Skeletal muscle tissue (tissue), 4 donors: ENCODE measurements around the gene NCBP3. TPM values are rescaled to one million over a fixed set of nuclear protein-coding genes. Genes with fewer than 3 reads are reported as not detected.
A peak's percentile ranks its signal among the peaks of the same experiment; 100 is the strongest.

ENCODE experiments used
- H3K27ac ChIP-seq: one replicate; pipeline ENCODE4 v1.7.0; 2013; ENCODE audit warnings: mild to moderate bottlenecking, low read depth, low read length, inconsistent platforms
- H3K27me3 ChIP-seq, 3 donors: one replicate each; pipeline ENCODE4 v1.7.0; 2013; ENCODE audit warnings: low read length in 3 of 3; ENCODE audit not compliant: control insufficient read depth in 3 of 3, insufficient read depth in 3 of 3
- H3K36me3 ChIP-seq, 3 donors: one replicate each; pipeline ENCODE4 v1.7.0; 2013; ENCODE audit warnings: low read length in 3 of 3; ENCODE audit not compliant: control insufficient read depth in 3 of 3, insufficient read depth in 3 of 3
- H3K4me1 ChIP-seq, 3 donors: one replicate each; pipeline ENCODE4 v1.7.0; 2013; ENCODE audit warnings: low read length in 3 of 3, mild to moderate bottlenecking in 3 of 3; ENCODE audit not compliant: control insufficient read depth in 3 of 3, insufficient read depth in 3 of 3
- H3K4me3 ChIP-seq, 3 donors: one replicate each; pipeline ENCODE4 v1.7.0; 2013; ENCODE audit warnings: low read length in 3 of 3
- H3K9ac ChIP-seq, 3 donors: one replicate each; pipeline ENCODE4 v1.7.0; 2013; ENCODE audit warnings: low read length in 3 of 3, mild to moderate bottlenecking in 3 of 3, moderate library complexity in 2 of 3, low read depth in 1 of 3
- H3K9me3 ChIP-seq, 3 donors: one replicate each; pipeline ENCODE4 v1.7.0; 2013; ENCODE audit warnings: low read length in 3 of 3; ENCODE audit not compliant: control insufficient read depth in 3 of 3
- total RNA-seq: library from RNA; depleted of rRNA; stranded (reverse); fragments of >200 nt; gene quantifications from one replicate; pipeline ENCODE4 v1.2.3, GENCODE V29; 2014
- donor health status: Osteomylitis.

The NCBP3 gene
- total RNA-seq, 1 donor from 2014 or later: 17.2 TPM

GRCh38 chr17:3817851-3818605 is 28.0 kb downstream of the NCBP3 start:
- Histone ChIP-seq H3K36me3 (peaks cover 28 to 66% (median 58%) of the 10 kb centered on the region in 3 donors), H3K4me3 (no peak overlapping the region), H3K9me3 (no peaks in the 10 kb centered on the region), H3K9ac (no peak overlapping the region), H3K4me1 (peaks cover 5 to 17% (median 13%) of the 10 kb centered on the region in 3 donors), H3K27ac (no peak overlapping the region), H3K27me3 (no peaks in the 10 kb centered on the region)

- Histone ChIP-seq H3K4me3 (no peak overlapping the region), H3K36me3 (peaks cover 38 to 69% (median 57%) of the 10 kb centered on the region in 3 donors), H3K9me3 (no peaks in the 10 kb centered on the region), H3K27ac (no peak overlapping the region), H3K4me1 (peaks cover 5 to 17% (median 13%) of the 10 kb centered on the region in 3 donors), H3K9ac (no peak overlapping the region), H3K27me3 (no peaks in the 10 kb centered on the region)
These were observed 30.1 kb downstream of the NCBP3 start for GRCh38 chr17:3815925-3816324.

GRCh38 chr17:3815122-3815521 is 30.9 kb downstream of the NCBP3 start:
- Histone ChIP-seq H3K27me3 (no peaks in the 10 kb centered on the region), H3K4me1 (peaks cover 5 to 17% (median 13%) of the 10 kb centered on the region in 3 donors), H3K36me3 (peaks cover 44 to 71% (median 57%) of the 10 kb centered on the region in 3 donors), H3K27ac (peak overlapping the region; percentile 68), H3K9ac (peak overlapping the region in 1 of 3 donors; percentile 72), H3K4me3 (no peak overlapping the region), H3K9me3 (no peaks in the 10 kb centered on the region)

DNA sequence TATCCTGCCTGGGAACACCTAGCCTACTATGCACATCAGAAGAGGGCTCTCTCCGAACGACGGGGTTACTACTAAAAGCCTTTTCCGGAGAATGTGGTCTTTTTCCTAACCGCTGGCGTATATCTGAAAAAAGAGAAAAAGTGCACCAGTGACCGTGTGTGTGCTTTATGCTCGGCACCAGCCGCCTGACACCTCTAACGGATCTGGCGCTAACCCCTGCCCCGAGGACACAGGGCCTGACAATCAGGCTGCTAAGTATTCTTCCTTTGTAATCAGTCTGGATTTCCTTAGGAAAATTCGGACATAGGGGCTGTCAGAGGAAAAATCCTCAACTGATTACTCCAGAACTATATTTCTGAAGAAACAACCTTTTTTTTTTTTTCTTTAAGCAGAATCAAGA is 31.7 kb downstream of the NCBP3 start:
- Histone ChIP-seq H3K9ac (peak overlapping the region in 1 of 3 donors; percentile 72), H3K4me1 (peaks cover 5 to 17% (median 13%) of the 10 kb centered on the region in 3 donors), H3K27ac (peak overlapping the region; percentile 68), H3K4me3 (no peak overlapping the region), H3K27me3 (no peaks in the 10 kb centered on the region), H3K9me3 (no peaks in the 10 kb centered on the region), H3K36me3 (peaks cover 46 to 69% (median 61%) of the 10 kb centered on the region in 3 donors)

DNA sequence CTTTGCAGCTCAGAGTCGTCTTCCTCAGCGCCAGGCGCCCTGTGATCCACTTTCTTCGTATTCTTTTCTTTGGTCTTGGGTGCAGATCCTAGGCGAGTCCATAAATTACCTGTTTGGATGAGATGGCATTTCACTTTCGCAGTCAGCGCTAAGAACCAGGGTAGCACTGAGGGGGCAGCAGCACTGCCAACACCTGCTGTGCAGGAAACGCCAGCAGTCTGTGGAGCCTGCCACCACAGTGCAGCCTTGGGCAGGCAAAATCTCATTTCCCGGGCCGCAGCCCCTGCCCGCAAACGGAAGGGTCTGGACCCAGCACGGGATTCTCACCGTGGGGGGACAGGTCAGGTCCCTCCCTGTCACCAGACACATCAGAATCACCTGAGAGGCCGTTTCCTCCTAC is 32.9 kb downstream of the NCBP3 start:
- no peaks in the 10 kb centered on the region for H3K9me3 ChIP-seq
- peaks cover 5 to 17% (median 13%) of the 10 kb centered on the region in 3 donors for H3K4me1 ChIP-seq
- H3K9ac ChIP-seq: no peak overlapping the region
- H3K27ac ChIP-seq: no peak overlapping the region
- H3K36me3 ChIP-seq: peaks cover 42 to 66% (median 51%) of the 10 kb centered on the region in 3 donors
- no peak overlapping the region for H3K4me3 ChIP-seq
- no peaks in the 10 kb centered on the region for H3K27me3 ChIP-seq

- peaks cover 5 to 17% (median 13%) of the 10 kb centered on the region in 3 donors for H3K4me1 ChIP-seq
- H3K9me3 ChIP-seq: no peaks in the 10 kb centered on the region
- H3K27ac ChIP-seq: no peak overlapping the region
- H3K27me3 ChIP-seq: no peaks in the 10 kb centered on the region
- no peak overlapping the region for H3K9ac ChIP-seq
- H3K36me3 ChIP-seq: peaks cover 42 to 63% (median 53%) of the 10 kb centered on the region in 3 donors
- H3K4me3 ChIP-seq: no peak overlapping the region
These were observed 33.3 kb downstream of the NCBP3 start for GRCh38 chr17:3812771-3813170.

- H3K36me3 ChIP-seq: peaks cover 42 to 66% (median 57%) of the 10 kb centered on the region in 3 donors
- no peak overlapping the region for H3K9ac ChIP-seq
- H3K9me3 ChIP-seq: no peaks in the 10 kb centered on the region
- H3K27me3 ChIP-seq: no peaks in the 10 kb centered on the region
- H3K27ac ChIP-seq: no peak overlapping the region
- H3K4me3 ChIP-seq: no peak overlapping the region
- peaks cover 5 to 17% (median 13%) of the 10 kb centered on the region in 3 donors for H3K4me1 ChIP-seq
These were observed 33.8 kb downstream of the NCBP3 start for GRCh38 chr17:3812284-3812683.

GRCh38 chr17:3810019-3810418 is 36.0 kb downstream of the NCBP3 start:
- Histone ChIP-seq H3K36me3 (peaks cover 36 to 55% (median 52%) of the 10 kb centered on the region in 3 donors), H3K4me3 (no peak overlapping the region), H3K9me3 (no peaks in the 10 kb centered on the region)

DNA sequence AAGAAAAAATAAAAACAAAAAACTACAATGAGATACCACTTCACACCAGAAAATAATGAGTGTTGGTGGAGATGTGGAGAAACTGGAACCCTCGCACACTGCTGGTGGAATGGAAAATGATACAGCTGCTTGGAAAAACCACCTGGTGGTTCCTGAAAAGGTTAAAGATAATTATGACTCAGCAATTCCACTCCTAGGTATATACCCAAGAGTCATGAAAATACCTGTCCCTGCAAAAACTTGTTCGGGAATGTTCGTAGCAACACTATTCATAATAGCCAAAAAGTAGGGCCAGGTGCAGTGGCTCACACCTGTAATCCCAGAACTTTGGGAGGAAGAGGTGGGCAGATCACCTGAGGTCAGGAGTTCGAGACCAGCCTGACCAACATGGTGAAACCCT is 36.9 kb downstream of the NCBP3 start:
- no peaks in the 10 kb centered on the region for H3K27me3 ChIP-seq
- no peak overlapping the region for H3K9ac ChIP-seq
- H3K4me1 ChIP-seq: peaks cover 0 to under 1% (median 0%) of the 10 kb centered on the region in 3 donors
- H3K36me3 ChIP-seq: peaks cover 33 to 50% (median 47%) of the 10 kb centered on the region in 3 donors
- H3K27ac ChIP-seq: no peak overlapping the region
- H3K4me3 ChIP-seq: no peak overlapping the region
- no peaks in the 10 kb centered on the region for H3K9me3 ChIP-seq

More at GRCh38 chr17:3810019-3810418, 36.0 kb downstream of the NCBP3 start:
- Histone ChIP-seq H3K27me3 (no peaks in the 10 kb centered on the region), H3K27ac (no peak overlapping the region), H3K9ac (no peak overlapping the region), H3K4me1 (peaks cover 2 to 9% (median 6%) of the 10 kb centered on the region in 3 donors)

GRCh38 chr17:3808701-3809100 is 37.3 kb downstream of the NCBP3 start:
- Histone ChIP-seq H3K27ac (no peak overlapping the region), H3K9ac (no peak overlapping the region), H3K4me1 (no peaks in the 10 kb centered on the region), H3K9me3 (no peaks in the 10 kb centered on the region), H3K27me3 (no peaks in the 10 kb centered on the region), H3K4me3 (no peak overlapping the region), H3K36me3 (peaks cover 31 to 47% (median 43%) of the 10 kb centered on the region in 3 donors)
